ENCODE results near the gene ALX4. TPM values are rescaled to one million over a fixed set of nuclear protein-coding genes. Genes with fewer than 3 reads are reported as not detected.

ALX4 gene
- polyA plus RNA-seq, 2 of the 4 experiments (the other 2 are of a cell fraction): 1.00 to 5.6 TPM

DNA sequence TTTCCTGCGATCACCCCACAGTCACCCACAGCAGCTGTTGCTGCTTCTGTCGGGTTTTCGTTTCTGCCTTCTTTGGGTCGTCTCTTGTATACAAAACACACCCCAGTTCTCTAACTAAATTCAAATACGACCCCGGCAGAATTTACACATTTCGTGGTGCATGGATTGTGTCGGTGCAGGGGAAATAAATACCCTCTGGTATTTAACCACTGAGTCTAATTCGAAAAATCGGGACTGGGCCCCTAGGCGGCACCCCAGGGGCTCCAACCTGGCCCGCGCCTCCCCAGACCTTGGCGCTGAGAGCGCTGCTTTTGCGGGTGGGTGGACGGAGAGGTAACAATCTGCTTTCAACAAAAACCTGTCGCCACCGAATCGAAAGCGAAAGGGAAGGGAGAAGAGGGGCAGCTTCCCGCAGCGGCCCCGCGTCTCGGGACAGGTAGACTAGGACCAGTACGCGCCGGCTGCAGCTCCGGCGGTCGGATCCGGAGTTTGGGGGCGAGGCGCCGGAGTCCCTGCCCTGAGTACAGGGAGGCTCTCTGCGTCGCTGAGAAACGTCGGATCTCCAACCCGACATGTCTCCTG is 4.4 kb downstream of the ALX4 start:
- DNase-seq (ENCODE audit: low read depth in 1 of 2, low spot score in 1 of 2): no peak
- H3K4me2 ChIP-seq: peak overlapping the region; percentile 61
- peak overlapping the region; percentile 29; the same call in 1 of the 3 replicates for H3K4me3 ChIP-seq
- ATAC-seq: no peak
- ChIA-PET POLR2A (no interaction called here), CTCF (interaction anchor here (1.4 kb wide), 1 partner anchor 19 kb away, joined by 5 read pairs; no protein-coding TSS in a partner anchor)
- FAIRE-seq: no peak
- no peaks in the 10 kb centered on the region for H3K9me3 ChIP-seq
- H3K4me1 ChIP-seq: peaks cover 27% of the 10 kb centered on the region
- TF ChIP-seq HES2 (IDR thresholded peaks at IDR 0.05) (no peak), KDM1A (IDR thresholded peaks at IDR 0.05; ENCODE audit: low read depth) (no peak), TP53 (CRISPR knock-in tag; IDR thresholded peaks at IDR 0.05) (no peak), FOXS1 (CRISPR knock-in tag; IDR thresholded peaks at IDR 0.05) (no peak), USF2 (IDR thresholded peaks at IDR 0.05) (no peak), CBX2 (IDR thresholded peaks at IDR 0.05; ENCODE audit: borderline replicate concordance, low read depth) (no peak), CHD4 (IDR thresholded peaks at IDR 0.05; ENCODE audit: borderline replicate concordance) (no peak), MYC (IDR thresholded peaks at IDR 0.05; ENCODE audit: borderline replicate concordance, low read length) (no peak)
- H3K27ac ChIP-seq: peak overlapping the region; percentile 42 to 76; a peak in 5 of 6 replicates
- WGBS (ENCODE audit: missing lambda C conversion rate): 63% methylated on average over 33 of the region's 41 CpGs

DNA sequence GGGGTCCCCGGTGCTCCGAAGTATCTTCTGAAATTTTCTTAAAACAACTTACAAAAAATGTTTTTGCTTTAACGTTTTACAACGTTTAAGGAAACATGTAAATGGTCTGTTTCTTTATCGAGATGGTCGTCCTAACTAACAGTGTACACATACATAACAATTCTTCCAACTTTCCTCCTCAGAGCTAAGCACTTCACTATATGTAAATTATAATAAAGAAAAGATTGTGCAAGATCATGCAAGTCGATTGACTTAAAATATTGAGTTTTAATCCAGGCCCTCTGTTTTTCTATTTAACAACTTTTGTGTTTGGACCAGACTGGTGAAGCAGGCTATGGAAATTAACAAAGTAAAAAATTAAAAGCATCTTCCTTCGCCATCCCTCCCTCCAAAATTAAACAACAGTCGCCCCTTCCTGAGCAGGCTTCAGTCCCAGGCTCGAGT is 4.9 kb downstream of the ALX4 start:
- H3K4me3 ChIP-seq: no peak overlapping the region
- FAIRE-seq: no peak

More for the DNA sequence above, 4.9 kb downstream of the ALX4 start:
- TF ChIP-seq RARB (CRISPR knock-in tag; IDR thresholded peaks at IDR 0.05) (no peak), NFE2L2 (conservative IDR thresholded peaks at IDR 0.05; ENCODE audit: low read length) (no peak), MAZ (IDR thresholded peaks at IDR 0.05; ENCODE audit: borderline replicate concordance, low read depth, low read length) (no peak), ELK1 (IDR thresholded peaks at IDR 0.05; ENCODE audit: low read depth, low read length) (no peak), POLR2A (IDR thresholded peaks at IDR 0.05; ENCODE audit: low read length) (no peak), PBX3 (IDR thresholded peaks at IDR 0.05) (no peak)
- TF ChIP-seq, protein P1, sequence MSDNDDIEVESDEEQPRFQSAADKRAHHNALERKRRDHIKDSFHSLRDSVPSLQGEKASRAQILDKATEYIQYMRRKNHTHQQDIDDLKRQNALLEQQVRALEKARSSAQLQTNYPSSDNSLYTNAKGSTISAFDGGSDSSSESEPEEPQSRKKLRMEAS (IDR thresholded peaks at IDR 0.05): no peak
- no peak for ATAC-seq
- Histone ChIP-seq H3K4me1 (peaks cover 29% of the 10 kb centered on the region), H3K9me3 (no peaks in the 10 kb centered on the region), H3K4me2 (peak overlapping the region; percentile 61), H3K27ac (peak overlapping the region in 1 of 2 experiments; percentile 93; a peak in 3 of 6 replicates)
- ChIA-PET CTCF (interaction anchor here (1.4 kb wide), 1 partner anchor 18 kb away, joined by 5 read pairs; no protein-coding TSS in a partner anchor), POLR2A (no interaction called here)
- WGBS (ENCODE audit: missing lambda C conversion rate): 77% methylated on average over 10 of the region's 10 CpGs
- no peak for DNase-seq (ENCODE audit: low read depth in 1 of 2, low spot score in 1 of 2)

Data from A549 (cell line).